CD4-positive, alpha-beta T cell treated with Interleukin-15 for 1 hour (primary cell): ENCODE data around the gene SMCO2.
"Not testable (repeated sequence)": the region's sequence is repeated elsewhere in the genome, so short reads cannot be mapped to it uniquely, and the experiment has no call there.

Experiments
- DNase-seq: peaks from one replicate; pipeline ENCODE4 v3.0.0-alpha.2; 2020

SMCO2 gene

GRCh38 chr12:27530157-27530922 lies 83.8 kb downstream of the SMCO2 start:
- DNase-seq = no peak

- DNase-seq = no peak
Observed at GRCh38 chr12:27531896-27532295, 85.4 kb downstream of the SMCO2 start.

- no peak for DNase-seq
Observed at GRCh38 chr12:27534060-27534764, 87.7 kb downstream of the SMCO2 start.

- no peak for DNase-seq
Observed at GRCh38 chr12:27534765-27535161, 88.2 kb downstream of the SMCO2 start.

- no peak for DNase-seq
Observed at GRCh38 chr12:27535318-27535717, 88.8 kb downstream of the SMCO2 start.

GRCh38 chr12:27537855-27538675 lies 91.5 kb downstream of the SMCO2 start:
- DNase-seq = no peak

GRCh38 chr12:27539191-27539631 lies 92.7 kb downstream of the SMCO2 start:
- DNase-seq = no peak

- DNase-seq = no peak
Observed at GRCh38 chr12:27541031-27541719, 94.6 kb downstream of the SMCO2 start.

GRCh38 chr12:27542628-27543027 lies 96.1 kb downstream of the SMCO2 start:
- no peak for DNase-seq

GRCh38 chr12:27544858-27545257 lies 98.3 kb downstream of the SMCO2 start:
- DNase-seq = not testable (repeated sequence)

GRCh38 chr12:27545665-27546064 lies 99.1 kb downstream of the SMCO2 start:
- DNase-seq = no peak

- no peak for DNase-seq
Observed at GRCh38 chr12:27547592-27547991, 101.1 kb downstream of the SMCO2 start.

- no peak for DNase-seq
Observed at GRCh38 chr12:27548301-27549199, 102.0 kb downstream of the SMCO2 start.

- no peak for DNase-seq
Observed at GRCh38 chr12:27549236-27549800, 102.8 kb downstream of the SMCO2 start.

GRCh38 chr12:27549801-27550652 lies 103.5 kb downstream of the SMCO2 start:
- peak; percentile 48 for DNase-seq

- no peak for DNase-seq
Observed at GRCh38 chr12:27550653-27550975, 104.1 kb downstream of the SMCO2 start.

- DNase-seq = no peak
Observed at GRCh38 chr12:27551172-27551840, 104.8 kb downstream of the SMCO2 start.
